Hepatocyte (in vitro differentiated cells): ENCODE results near the gene PEX7. TPM values are rescaled to one million over a fixed set of nuclear protein-coding genes. Genes with fewer than 3 reads are reported as not detected.
"Not testable (repeated sequence)": the region's sequence is repeated elsewhere in the genome, so short reads cannot be mapped to it uniquely, and the experiment has no call there.

Source experiments
- DNase-seq: peaks from one replicate; pipeline ENCODE4 v3.0.0-alpha.2; 2016; ENCODE audit warnings: low spot score
- H2AFZ ChIP-seq: fragments of 200-600 bp; sonication (generic); 2 replicates; pipeline ENCODE4 v1.6.0; 2016; ENCODE audit warnings: antibody characterized with exemption, mild to moderate bottlenecking
- H3K27ac ChIP-seq: fragments of 200-600 bp; sonication (generic); 2 replicates; pipeline ENCODE4 v1.5.1; 2016; ENCODE audit warnings: mild to moderate bottlenecking
- H3K27me3 ChIP-seq: fragments of 200-600 bp; sonication (generic); 2 replicates; pipeline ENCODE4 v1.6.1; 2016
- H3K36me3 ChIP-seq: fragments of 200-600 bp; sonication (generic); replicated peaks from 2 replicates; pipeline ENCODE4 v1.5.1; 2016; ENCODE audit warnings: low read depth; ENCODE audit not compliant: insufficient read depth
- H3K4me1 ChIP-seq: fragments of 200-600 bp; sonication (generic); 2 replicates; pipeline ENCODE4 v1.5.1; 2016; ENCODE audit warnings: mild to moderate bottlenecking, moderate library complexity; ENCODE audit not compliant: insufficient read depth
- H3K4me2 ChIP-seq: fragments of 200-600 bp; sonication (generic); 2 replicates; pipeline ENCODE4 v1.6.0; 2016
- H3K4me3 ChIP-seq: fragments of 200-600 bp; sonication (generic); 2 replicates; pipeline ENCODE4 v1.5.1; 2016; ENCODE audit warnings: mild to moderate bottlenecking
- H3K79me2 ChIP-seq: fragments of 200-600 bp; sonication (generic); 2 replicates; pipeline ENCODE4 v1.6.0; 2017; ENCODE audit warnings: mild to moderate bottlenecking
- H3K9me2 ChIP-seq: fragments of 200-600 bp; sonication (generic); replicated peaks from 2 replicates; pipeline ENCODE4 v1.6.0; 2017; ENCODE audit warnings: mild to moderate bottlenecking; ENCODE audit not compliant: insufficient read depth
- H3K9me3 ChIP-seq: fragments of 200-600 bp; sonication (generic); 2 replicates; pipeline ENCODE4 v1.5.1; 2016; ENCODE audit warnings: low read depth, mild to moderate bottlenecking
- H4K20me1 ChIP-seq: fragments of 200-600 bp; sonication (generic); 2 replicates; pipeline ENCODE4 v1.6.0; 2016; ENCODE audit warnings: mild to moderate bottlenecking; ENCODE audit not compliant: insufficient read depth, poor library complexity, severe bottlenecking
- EZH2 ChIP-seq: fragments of 200-600 bp; sonication (generic); IDR thresholded peaks from 2 replicates; pipeline ENCODE4 v1.6.1; 2016; ENCODE audit warnings: antibody characterized with exemption, mild to moderate bottlenecking, borderline replicate concordance
- EZH2phosphoT487 ChIP-seq: fragments of 200-600 bp; sonication (generic); IDR thresholded peaks from one replicate; pipeline ENCODE4 v1.6.1; 2018; ENCODE audit warnings: antibody characterized with exemption, mild to moderate bottlenecking, low read depth, moderate library complexity; ENCODE audit not compliant: unreplicated experiment, severe bottlenecking
- WGBS: methylation state at CpG from one replicate; pipeline ENCODE4 v1.1.6; 2016; ENCODE audit warnings: low lambda C conversion rate; ENCODE audit errors: missing lambda C conversion rate; 5-methylcytosine and 5-hydroxymethylcytosine counted together
- polyA plus RNA-seq: library from polyadenylated mRNA; unstranded; fragments of >200 nt; fragmentation: Nextera tagmentation; extraction: Ambion mirVana; gene quantifications from 2 replicates; pipeline ENCODE4 v1.2.1, GENCODE V29; 2016
- total RNA-seq: library from RNA; depleted of rRNA; stranded (reverse); fragments of >200 nt; gene quantifications from 2 replicates; pipeline ENCODE4 v1.2.3, GENCODE V29; 2014
- TF ChIP-seq, protein P1 (sequence below): fragments of 200-600 bp; sonication (generic); IDR thresholded peaks from 2 replicates; pipeline ENCODE4 v1.5.1; 2016; ENCODE audit warnings: antibody characterized with exemption, mild to moderate bottlenecking; ENCODE audit not compliant: poor library complexity

Gene PEX7
- total and polyA plus RNA-seq, 2 experiments from 2014 or later: 9.6 to 15.6 TPM

DNA sequence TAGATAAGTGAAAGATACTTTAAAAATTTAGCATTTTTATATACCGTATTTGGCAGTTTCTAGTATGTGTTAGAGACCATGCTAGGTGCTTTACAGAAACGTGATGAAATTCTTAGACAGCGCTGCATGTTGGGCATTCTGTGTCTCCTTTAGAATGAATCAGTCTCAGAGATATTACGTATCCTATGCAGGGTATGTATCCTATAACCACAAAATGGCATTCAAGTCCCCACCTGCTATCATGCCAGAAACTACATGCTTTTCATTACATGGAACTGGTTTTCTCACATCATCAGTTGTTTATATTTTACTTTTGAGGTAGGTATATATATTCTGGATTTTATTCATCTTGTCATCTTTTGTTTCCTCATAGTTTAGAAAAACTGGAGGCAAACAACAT is 42.3 kb downstream of the PEX7 start:
- Histone ChIP-seq H3K27me3 (no peaks in the 10 kb centered on the region), H3K36me3 (no peaks in the 10 kb centered on the region), H3K4me3 (no peak overlapping the region), H4K20me1 (no peaks in the 10 kb centered on the region), H3K27ac (no peak overlapping the region), H2AFZ (no peak overlapping the region), H3K79me2 (no peaks in the 10 kb centered on the region), H3K9me2 (no peaks in the 10 kb centered on the region), H3K4me2 (no peak overlapping the region), H3K4me1 (no peaks in the 10 kb centered on the region), H3K9me3 (no peaks in the 10 kb centered on the region)
- no peak for DNase-seq
- 97% methylated on average over 4 of the region's 4 CpGs for WGBS
- TF ChIP-seq, protein P1, sequence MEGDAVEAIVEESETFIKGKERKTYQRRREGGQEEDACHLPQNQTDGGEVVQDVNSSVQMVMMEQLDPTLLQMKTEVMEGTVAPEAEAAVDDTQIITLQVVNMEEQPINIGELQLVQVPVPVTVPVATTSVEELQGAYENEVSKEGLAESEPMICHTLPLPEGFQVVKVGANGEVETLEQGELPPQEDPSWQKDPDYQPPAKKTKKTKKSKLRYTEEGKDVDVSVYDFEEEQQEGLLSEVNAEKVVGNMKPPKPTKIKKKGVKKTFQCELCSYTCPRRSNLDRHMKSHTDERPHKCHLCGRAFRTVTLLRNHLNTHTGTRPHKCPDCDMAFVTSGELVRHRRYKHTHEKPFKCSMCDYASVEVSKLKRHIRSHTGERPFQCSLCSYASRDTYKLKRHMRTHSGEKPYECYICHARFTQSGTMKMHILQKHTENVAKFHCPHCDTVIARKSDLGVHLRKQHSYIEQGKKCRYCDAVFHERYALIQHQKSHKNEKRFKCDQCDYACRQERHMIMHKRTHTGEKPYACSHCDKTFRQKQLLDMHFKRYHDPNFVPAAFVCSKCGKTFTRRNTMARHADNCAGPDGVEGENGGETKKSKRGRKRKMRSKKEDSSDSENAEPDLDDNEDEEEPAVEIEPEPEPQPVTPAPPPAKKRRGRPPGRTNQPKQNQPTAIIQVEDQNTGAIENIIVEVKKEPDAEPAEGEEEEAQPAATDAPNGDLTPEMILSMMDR: no peak
- TF ChIP-seq EZH2 (no peak), EZH2phosphoT487 (no peak)

DNA sequence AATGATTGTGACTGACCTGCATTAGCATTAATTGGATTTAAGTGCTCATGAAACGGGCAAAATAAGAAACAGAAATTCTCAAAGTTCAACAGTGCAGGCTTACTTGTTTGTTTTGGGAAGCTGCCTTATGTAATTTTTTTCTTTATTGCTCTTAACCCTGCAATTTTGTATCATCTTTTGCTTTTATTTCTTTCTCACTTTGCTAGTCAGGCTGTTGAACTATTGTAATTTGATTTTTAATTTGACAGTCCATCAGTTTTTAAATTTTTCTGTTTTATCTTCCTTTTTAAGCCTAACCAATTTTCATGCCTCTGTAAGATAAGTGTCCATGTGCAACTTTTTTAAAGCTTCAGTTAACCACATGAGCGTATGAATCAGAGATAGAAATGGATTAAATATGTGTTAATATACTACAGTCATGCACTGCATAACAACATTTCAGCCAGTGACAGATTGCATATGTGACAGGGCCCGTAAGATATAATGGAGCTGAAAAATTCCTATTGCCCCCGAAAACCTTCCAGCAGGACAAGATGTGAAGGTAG is 44.6 kb downstream of the PEX7 start:
- WGBS: 81% methylated on average over 4 of the region's 4 CpGs
- Histone ChIP-seq H3K9me2 (no peaks in the 10 kb centered on the region), H3K4me2 (no peak overlapping the region), H3K79me2 (no peaks in the 10 kb centered on the region), H2AFZ (no peak overlapping the region), H3K4me1 (no peaks in the 10 kb centered on the region), H3K27ac (no peak overlapping the region), H3K36me3 (no peaks in the 10 kb centered on the region), H3K9me3 (no peaks in the 10 kb centered on the region), H3K27me3 (no peaks in the 10 kb centered on the region), H3K4me3 (no peak overlapping the region), H4K20me1 (no peaks in the 10 kb centered on the region)
- DNase-seq: no peak
- TF ChIP-seq EZH2: no peak
- TF ChIP-seq, protein P1: no peak
- TF ChIP-seq EZH2phosphoT487: no peak

DNA sequence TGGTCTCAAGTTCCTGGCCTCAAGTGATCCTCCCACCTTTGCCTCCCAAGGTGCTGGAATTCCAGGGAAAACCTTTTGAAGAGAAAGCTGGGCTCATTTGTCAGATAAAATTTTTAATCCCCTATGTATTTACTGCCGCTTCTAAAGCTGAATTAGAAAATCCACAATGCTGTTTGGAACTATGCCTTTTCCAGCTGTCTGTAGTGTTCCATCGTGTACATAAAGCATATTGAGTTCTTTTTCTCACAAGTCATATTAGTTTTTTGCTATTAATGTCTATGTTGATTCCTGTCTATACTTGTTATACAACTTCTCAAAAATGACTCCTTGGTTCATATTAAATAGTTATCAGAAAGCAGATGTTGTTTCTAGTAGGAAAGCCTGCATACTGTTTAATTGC is 47.1 kb downstream of the PEX7 start:
- no peak for TF ChIP-seq EZH2phosphoT487
- TF ChIP-seq, protein P1: no peak
- TF ChIP-seq EZH2: no peak

DNA sequence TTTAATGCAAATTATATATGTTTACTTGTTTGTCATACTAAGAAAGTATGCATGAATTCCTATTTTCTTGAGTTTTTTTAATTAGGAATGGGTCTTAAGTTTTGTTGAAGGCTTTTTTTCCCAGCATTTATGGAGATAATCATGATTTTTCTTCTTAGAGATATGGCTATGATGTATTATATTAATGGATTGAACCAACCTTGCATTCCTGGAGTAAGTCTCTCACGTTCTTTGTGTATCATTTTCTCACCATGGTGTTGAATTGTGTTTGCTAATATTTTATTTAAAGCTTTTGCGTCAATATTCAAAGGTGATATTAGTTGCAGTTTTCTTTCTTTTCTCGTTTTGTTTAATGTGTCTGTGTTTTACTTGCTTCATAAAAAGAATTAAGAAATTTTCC is 51.4 kb downstream of the PEX7 start:
- Histone ChIP-seq H3K79me2 (no peaks in the 10 kb centered on the region), H3K27me3 (no peaks in the 10 kb centered on the region), H3K4me1 (no peaks in the 10 kb centered on the region), H3K9me2 (no peaks in the 10 kb centered on the region), H3K4me3 (peak overlapping the region; percentile 17), H2AFZ (no peak overlapping the region), H4K20me1 (no peaks in the 10 kb centered on the region), H3K36me3 (no peaks in the 10 kb centered on the region), H3K27ac (no peak overlapping the region), H3K9me3 (peaks cover 12% of the 10 kb centered on the region), H3K4me2 (no peak overlapping the region)
- WGBS: 95% methylated on average over 3 of the region's 3 CpGs
- DNase-seq: peak; percentile 6
- no peak for TF ChIP-seq EZH2phosphoT487
- TF ChIP-seq, protein P1: no peak

More for the DNA sequence above, 47.1 kb downstream of the PEX7 start:
- H3K36me3 ChIP-seq: no peaks in the 10 kb centered on the region
- no peaks in the 10 kb centered on the region for H3K27me3 ChIP-seq
- no peaks in the 10 kb centered on the region for H4K20me1 ChIP-seq
- no peak overlapping the region for H3K27ac ChIP-seq
- H3K4me2 ChIP-seq: no peak overlapping the region
- no peak overlapping the region for H2AFZ ChIP-seq
- no peaks in the 10 kb centered on the region for H3K4me1 ChIP-seq
- H3K4me3 ChIP-seq: no peak overlapping the region
- DNase-seq: no peak
- H3K9me3 ChIP-seq: peaks cover 12% of the 10 kb centered on the region
- no peaks in the 10 kb centered on the region for H3K79me2 ChIP-seq
- WGBS: 85% methylated on average over 2 of the region's 2 CpGs
- H3K9me2 ChIP-seq: no peaks in the 10 kb centered on the region

DNA sequence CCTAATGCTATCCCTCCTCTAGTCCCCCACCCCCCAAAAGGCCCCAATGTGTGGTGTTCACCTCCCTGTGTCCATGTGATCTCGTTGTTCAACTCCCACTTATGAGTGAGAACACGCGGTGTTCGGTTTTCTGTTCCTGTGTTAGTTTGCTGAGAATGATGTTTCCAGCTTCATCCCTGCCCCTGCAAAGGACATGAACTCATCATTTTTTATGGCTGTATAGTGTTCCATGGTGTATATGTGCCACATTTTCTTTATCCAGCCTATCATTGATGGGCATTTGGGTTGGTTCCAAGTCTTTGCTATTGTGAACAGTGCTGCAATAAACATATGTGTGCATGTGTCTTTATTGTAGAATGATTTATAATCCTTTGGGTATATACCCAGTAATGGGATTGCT is 54.1 kb downstream of the PEX7 start:
- not testable (repeated sequence) for DNase-seq, H3K79me2 ChIP-seq, H3K36me3 ChIP-seq, H2AFZ ChIP-seq, H4K20me1 ChIP-seq, H3K9me2 ChIP-seq, H3K4me2 ChIP-seq, H3K4me3 ChIP-seq, H3K27ac ChIP-seq, H3K27me3 ChIP-seq, H3K4me1 ChIP-seq
- peaks cover 12% of the 10 kb centered on the region for H3K9me3 ChIP-seq
- WGBS: 97% methylated on average over 4 of the region's 4 CpGs
